Mesenchymal stem cell (in vitro differentiated cells and primary cell): ENCODE results near the gene XAF1.
A peak's percentile ranks its signal among the peaks of the same experiment; 100 is the strongest.

Experiments
- DNase-seq: peaks from one replicate; pipeline ENCODE4 v3.0.0-alpha.2; 2013
- H2AFZ ChIP-seq: one replicate; pipeline ENCODE4 v1.6.1; 2013; ENCODE audit warnings: low read depth, mild to moderate bottlenecking, control low read depth, inconsistent platforms, low read length, moderate library complexity
- H2AK5ac ChIP-seq: 2 replicates; pipeline ENCODE4 v1.6.1; 2013; ENCODE audit warnings: low read length, moderate library complexity, mild to moderate bottlenecking, inconsistent platforms; ENCODE audit not compliant: severe bottlenecking
- H2BK120ac ChIP-seq: one replicate; pipeline ENCODE4 v1.6.1; 2013; ENCODE audit warnings: low read depth, mild to moderate bottlenecking, inconsistent platforms, low read length, moderate library complexity
- H2BK12ac ChIP-seq, 2 experiments: one replicate each; pipeline ENCODE4 v1.6.1; 2013; ENCODE audit warnings: inconsistent platforms in 2 of 2, low read length in 2 of 2, mild to moderate bottlenecking in 2 of 2, moderate library complexity in 2 of 2, control low read depth in 1 of 2
- H2BK15ac ChIP-seq: one replicate; pipeline ENCODE4 v1.6.1; 2013; ENCODE audit warnings: mild to moderate bottlenecking, low read depth, inconsistent platforms; ENCODE audit not compliant: poor library complexity, severe bottlenecking
- H2BK5ac ChIP-seq: 2 replicates; pipeline ENCODE4 v1.6.1; 2013; ENCODE audit warnings: low read depth, mild to moderate bottlenecking, low read length, control low read depth, inconsistent platforms; ENCODE audit not compliant: poor library complexity, severe bottlenecking
- H3K14ac ChIP-seq, 2 experiments: one replicate each; pipeline ENCODE4 v1.6.1; 2013; ENCODE audit warnings: inconsistent platforms in 2 of 2, low read length in 2 of 2, control low read depth in 1 of 2, mild to moderate bottlenecking in 1 of 2, moderate library complexity in 1 of 2
- H3K18ac ChIP-seq, 2 experiments: one replicate each; pipeline ENCODE4 v1.6.1; 2013; ENCODE audit warnings: inconsistent platforms in 2 of 2, low read length in 2 of 2, control low read depth in 1 of 2, low read depth in 1 of 2, mild to moderate bottlenecking in 1 of 2
- H3K23ac ChIP-seq, 2 experiments: one replicate each; pipeline ENCODE4 v1.6.1; 2013; ENCODE audit warnings: inconsistent platforms in 2 of 2, low read length in 2 of 2, mild to moderate bottlenecking in 2 of 2, moderate library complexity in 2 of 2, control low read depth in 1 of 2
- H3K27ac ChIP-seq: 2 replicates; pipeline ENCODE4 v1.5.1; 2013; ENCODE audit warnings: mild to moderate bottlenecking, moderate library complexity, low read length, control low read depth, inconsistent platforms; ENCODE audit not compliant: poor library complexity, severe bottlenecking
- H3K27me3 ChIP-seq, 2 experiments: 2 replicates each; pipeline versions ENCODE4 v1.6.1 to v1.7.0; 2013; ENCODE audit warnings: low read length in 2 of 2, mild to moderate bottlenecking in 2 of 2, moderate library complexity in 2 of 2, control low read depth in 1 of 2, inconsistent platforms in 1 of 2; ENCODE audit not compliant: control insufficient read depth in 1 of 2, insufficient read depth in 1 of 2
- H3K36me3 ChIP-seq, 2 experiments: 2 replicates each; pipeline versions ENCODE4 v1.6.1 to v1.7.0; 2013; ENCODE audit warnings: low read length in 2 of 2, control low read depth in 1 of 2, inconsistent platforms in 1 of 2, low read depth in 1 of 2, mild to moderate bottlenecking in 1 of 2; ENCODE audit not compliant: insufficient read depth in 2 of 2, control insufficient read depth in 1 of 2
- H3K4ac ChIP-seq, 2 experiments: one replicate each; pipeline ENCODE4 v1.6.1; 2013; ENCODE audit warnings: inconsistent platforms in 2 of 2, low read length in 2 of 2, mild to moderate bottlenecking in 2 of 2, moderate library complexity in 2 of 2, control low read depth in 1 of 2, low read depth in 1 of 2
- H3K4me1 ChIP-seq: 2 replicates; pipeline ENCODE4 v1.6.1; 2013; ENCODE audit warnings: low read depth, low read length, control low read depth; ENCODE audit not compliant: control insufficient read depth, insufficient read depth
- H3K4me2 ChIP-seq: 2 replicates; pipeline ENCODE4 v1.6.1; 2013; ENCODE audit warnings: low read length, mild to moderate bottlenecking, inconsistent platforms; ENCODE audit not compliant: poor library complexity, severe bottlenecking
- H3K4me3 ChIP-seq, 2 experiments: 2 replicates each; pipeline versions ENCODE4 v1.5.1 to v1.7.0; 2013; ENCODE audit warnings: low read length in 2 of 2, mild to moderate bottlenecking in 2 of 2, control low read depth in 1 of 2, low read depth in 1 of 2; ENCODE audit not compliant: insufficient read depth in 1 of 2
- H3K79me1 ChIP-seq: replicated peaks from 2 replicates; pipeline ENCODE4 v1.6.1; 2013; ENCODE audit warnings: mild to moderate bottlenecking, control low read depth, low read length, inconsistent platforms; ENCODE audit not compliant: poor library complexity, severe bottlenecking
- H3K9ac ChIP-seq: 2 replicates; pipeline ENCODE4 v1.7.0; 2013; ENCODE audit warnings: mild to moderate bottlenecking, low read length, moderate library complexity
- H3K9me3 ChIP-seq: 2 replicates; pipeline ENCODE4 v1.7.0; 2013; ENCODE audit warnings: mild to moderate bottlenecking, low read length; ENCODE audit not compliant: control insufficient read depth
- H4K8ac ChIP-seq: one replicate; pipeline ENCODE4 v1.6.1; 2013; ENCODE audit warnings: inconsistent platforms, mild to moderate bottlenecking, low read length, moderate library complexity
- H4K91ac ChIP-seq: one replicate; pipeline ENCODE4 v1.6.1; 2013; ENCODE audit warnings: mild to moderate bottlenecking, low read length, inconsistent platforms
- WGBS: methylation state at CpG from one replicate; pipeline ENCODE4 v1.1.7; 2013; ENCODE audit warnings: mixed read lengths; 5-methylcytosine and 5-hydroxymethylcytosine counted together

XAF1 gene

GRCh38 chr17:6753006-6753445 is 2.8 kb upstream of the XAF1 start:
- Histone ChIP-seq H3K14ac (peak overlapping the region in 1 of 2 experiments; percentile 93), H3K9ac (peak overlapping the region; percentile 87), H3K9me3 (no peaks in the 10 kb centered on the region), H3K4me3 (peak overlapping the region in 1 of 2 experiments; percentile 56), H2BK15ac (peak overlapping the region; percentile 26), H3K79me1 (no peaks in the 10 kb centered on the region), H2AFZ (peak overlapping the region; percentile 76), H3K27me3 (no peaks in the 10 kb centered on the region), H2BK5ac (no peak overlapping the region), H2BK120ac (peak overlapping the region; percentile 69), H2BK12ac (peak overlapping the region; percentile 75 to 94), H3K23ac (no peak overlapping the region), H3K36me3 (peaks cover 0 to 5% of the 10 kb centered on the region in 2 experiments), H3K4me1 (peaks cover 2% of the 10 kb centered on the region), H3K27ac (peak overlapping the region; percentile 88), H2AK5ac (no peak overlapping the region), H4K91ac (peak overlapping the region; percentile 97), H3K4me2 (no peak overlapping the region), H3K18ac (peak overlapping the region; percentile 77 to 92), H3K4ac (peak overlapping the region; percentile 54 to 92), H4K8ac (peak overlapping the region; percentile 93)
- 13% methylated on average over 7 of the region's 9 CpGs for WGBS
- DNase-seq: peak; percentile 93

GRCh38 chr17:6753546-6753945 is 2.3 kb upstream of the XAF1 start:
- H3K4ac ChIP-seq: peak overlapping the region in 1 of 2 experiments; percentile 46
- H3K36me3 ChIP-seq: peaks cover 0 to 10% of the 10 kb centered on the region in 2 experiments
- no peak overlapping the region for H2AK5ac ChIP-seq
- no peaks in the 10 kb centered on the region for H3K27me3 ChIP-seq
- H4K91ac ChIP-seq: peak overlapping the region; percentile 73
- H2BK12ac ChIP-seq: peak overlapping the region in 1 of 2 experiments; percentile 69
- no peaks in the 10 kb centered on the region for H3K9me3 ChIP-seq
- H2BK15ac ChIP-seq: no peak overlapping the region
- H2BK5ac ChIP-seq: no peak overlapping the region
- H3K79me1 ChIP-seq: no peaks in the 10 kb centered on the region
- H3K27ac ChIP-seq: no peak overlapping the region
- no peak overlapping the region for H3K23ac ChIP-seq
- H3K4me3 ChIP-seq: no peak overlapping the region
- H2BK120ac ChIP-seq: no peak overlapping the region
- no peak overlapping the region for H3K18ac ChIP-seq
- 85% methylated on average over 5 of the region's 6 CpGs for WGBS
- H2AFZ ChIP-seq: no peak overlapping the region
- H3K4me1 ChIP-seq: peaks cover 2% of the 10 kb centered on the region
- H3K9ac ChIP-seq: peak overlapping the region; percentile 87
- no peak overlapping the region for H3K4me2 ChIP-seq
- H4K8ac ChIP-seq: no peak overlapping the region
- DNase-seq: no peak
- no peak overlapping the region for H3K14ac ChIP-seq

- Histone ChIP-seq H4K91ac (no peak overlapping the region), H3K4me1 (peaks cover 2% of the 10 kb centered on the region), H2AFZ (peak overlapping the region; percentile 46), H3K79me1 (no peaks in the 10 kb centered on the region), H4K8ac (no peak overlapping the region), H3K9ac (peak overlapping the region; percentile 96), H2BK15ac (no peak overlapping the region), H3K9me3 (no peaks in the 10 kb centered on the region), H3K27me3 (no peaks in the 10 kb centered on the region), H2BK12ac (peak overlapping the region in 1 of 2 experiments; percentile 51), H3K18ac (peak overlapping the region in 1 of 2 experiments; percentile 85), H2BK120ac (no peak overlapping the region), H3K36me3 (peaks cover 0 to 25% of the 10 kb centered on the region in 2 experiments), H3K27ac (no peak overlapping the region), H3K14ac (peak overlapping the region in 1 of 2 experiments; percentile 97), H3K4ac (no peak overlapping the region), H2AK5ac (no peak overlapping the region), H3K4me2 (no peak overlapping the region), H2BK5ac (no peak overlapping the region), H3K4me3 (peak overlapping the region in 1 of 2 experiments; percentile 83), H3K23ac (no peak overlapping the region)
- WGBS: 49% methylated on average over 5 of the region's 5 CpGs
- DNase-seq: peak; percentile 19
These were observed 565 bp upstream of the XAF1 start for GRCh38 chr17:6755281-6755680.

- WGBS: 82% methylated on average over 6 of the region's 13 CpGs
- Histone ChIP-seq H3K4me3 (peak overlapping the region in 1 of 2 experiments; percentile 83), H3K9me3 (no peaks in the 10 kb centered on the region), H3K14ac (no peak overlapping the region), H2AFZ (no peak overlapping the region), H4K8ac (no peak overlapping the region), H2BK15ac (no peak overlapping the region), H3K4me2 (no peak overlapping the region), H2BK12ac (no peak overlapping the region), H3K18ac (no peak overlapping the region), H2BK120ac (no peak overlapping the region), H2AK5ac (no peak overlapping the region), H3K79me1 (no peaks in the 10 kb centered on the region), H3K9ac (peak overlapping the region; percentile 96), H3K36me3 (peaks cover 0 to 35% of the 10 kb centered on the region in 2 experiments), H4K91ac (no peak overlapping the region), H3K4ac (no peak overlapping the region), H3K23ac (no peak overlapping the region), H3K27me3 (no peaks in the 10 kb centered on the region), H2BK5ac (no peak overlapping the region), H3K27ac (no peak overlapping the region), H3K4me1 (peaks cover 2% of the 10 kb centered on the region)
- DNase-seq: no peak
These were observed 682 bp downstream of the XAF1 start for GRCh38 chr17:6756425-6757031.
